NCI-H2029 treated with DMSO at 0.1 percent for 48 hours (cell line): ENCODE data around the gene CBX2.
"Not testable (repeated sequence)": the region's sequence is repeated elsewhere in the genome, so short reads cannot be mapped to it uniquely, and the experiment has no call there.

Source experiments
- DNase-seq: peaks from one replicate; lab custom pipeline; 2025; lab: John Stamatoyannopoulos, UW

CBX2 gene

GRCh38 chr17:79769570-79770506 is 8.1 kb upstream of the CBX2 start:
- no peak for DNase-seq

- DNase-seq, result no peak
Measured at GRCh38 chr17:79771276-79771675, 6.7 kb upstream of the CBX2 start.

- DNase-seq, result not testable (repeated sequence)
Measured at GRCh38 chr17:79772726-79773125, 5.2 kb upstream of the CBX2 start.

- DNase-seq, result no peak
Measured at GRCh38 chr17:79774561-79774975, 3.4 kb upstream of the CBX2 start.

- no peak for DNase-seq
Measured at GRCh38 chr17:79775632-79776031, 2.3 kb upstream of the CBX2 start.

GRCh38 chr17:79776376-79777119 is 1.4 kb upstream of the CBX2 start:
- DNase-seq, result no peak

- DNase-seq, result no peak
Measured at GRCh38 chr17:79777120-79777893, 641 bp upstream of the CBX2 start.

GRCh38 chr17:79778504-79779083 is 646 bp downstream of the CBX2 start:
- DNase-seq, result no peak

- no peak for DNase-seq
Measured at GRCh38 chr17:79779084-79779529, 1.2 kb downstream of the CBX2 start.

GRCh38 chr17:79779661-79780365 is 1.9 kb downstream of the CBX2 start:
- no peak for DNase-seq

GRCh38 chr17:79781012-79781650 is 3.2 kb downstream of the CBX2 start:
- no peak for DNase-seq

GRCh38 chr17:79781736-79782575 is 4.0 kb downstream of the CBX2 start:
- DNase-seq, result no peak

- DNase-seq, result no peak
Measured at GRCh38 chr17:79783891-79784290, 5.9 kb downstream of the CBX2 start.

GRCh38 chr17:79784353-79785016 is 6.5 kb downstream of the CBX2 start:
- no peak for DNase-seq

- DNase-seq, result no peak
Measured at GRCh38 chr17:79785017-79785899, 7.3 kb downstream of the CBX2 start.

- DNase-seq, result no peak
Measured at GRCh38 chr17:79785900-79786810, 8.2 kb downstream of the CBX2 start.
